Loucy (cell line): ENCODE data around the gene FRMD8.
"Not testable (repeated sequence)": the region's sequence is repeated elsewhere in the genome, so short reads cannot be mapped to it uniquely, and the experiment has no call there.

Experiments
- H2AFZ ChIP-seq: fragments of 200-600 bp; sonication (generic); 2 replicates; pipeline ENCODE4 v1.6.0; 2016; ENCODE audit warnings: antibody characterized with exemption, mild to moderate bottlenecking, low read length, moderate library complexity
- H3F3A ChIP-seq: fragments of 200-600 bp; 2 replicates; pipeline ENCODE4 v1.6.0; 2016; ENCODE audit warnings: antibody characterized with exemption, low read depth, mild to moderate bottlenecking
- H3K27me3 ChIP-seq: fragments of 200-600 bp; sonication (generic); 2 replicates; pipeline ENCODE4 v1.6.1; 2014; ENCODE audit warnings: low read length, mild to moderate bottlenecking; ENCODE audit not compliant: insufficient read depth, poor library complexity, severe bottlenecking
- H3K36me3 ChIP-seq: fragments of 200-600 bp; sonication (generic); 2 replicates; pipeline ENCODE4 v1.6.1; 2016; ENCODE audit warnings: low read length; ENCODE audit not compliant: insufficient read depth
- H3K4me1 ChIP-seq: fragments of 200-600 bp; sonication (generic); 2 replicates; pipeline ENCODE4 v1.5.1; 2014; ENCODE audit warnings: low read length, mild to moderate bottlenecking; ENCODE audit not compliant: insufficient read depth, poor library complexity, severe bottlenecking
- H3K4me2 ChIP-seq: fragments of 200-600 bp; sonication (generic); 2 replicates; pipeline ENCODE4 v1.6.0; 2014; ENCODE audit warnings: antibody characterized with exemption, low read length, low read depth, mild to moderate bottlenecking; ENCODE audit not compliant: poor library complexity, severe bottlenecking
- H3K4me3 ChIP-seq: fragments of 200-600 bp; sonication (generic); 2 replicates; pipeline ENCODE4 v1.5.1; 2014; ENCODE audit warnings: low read length, mild to moderate bottlenecking, mixed read lengths; ENCODE audit not compliant: poor library complexity, severe bottlenecking
- H3K79me2 ChIP-seq: fragments of 200-600 bp; sonication (generic); 2 replicates; pipeline ENCODE4 v1.6.1; 2014; ENCODE audit warnings: low read length; ENCODE audit not compliant: insufficient read depth
- H3K9ac ChIP-seq: fragments of 200-600 bp; sonication (generic); 2 replicates; pipeline ENCODE4 v1.6.0; 2014; ENCODE audit warnings: mild to moderate bottlenecking, low read depth, low read length, moderate library complexity; ENCODE audit not compliant: poor library complexity, severe bottlenecking
- H3K9me2 ChIP-seq: fragments of 200-600 bp; sonication (generic); replicated peaks from 2 replicates; pipeline ENCODE4 v1.6.1; 2016; ENCODE audit warnings: low read depth, low read length, mixed read lengths
- H3K9me3 ChIP-seq: fragments of 200-600 bp; sonication (generic); 2 replicates; pipeline ENCODE4 v1.6.1; 2014; ENCODE audit warnings: mild to moderate bottlenecking, antibody characterized with exemption, low read length, low read depth; ENCODE audit not compliant: insufficient read depth
- H4K20me1 ChIP-seq: fragments of 200-600 bp; sonication (generic); 2 replicates; pipeline ENCODE4 v1.6.0; 2014; ENCODE audit warnings: antibody characterized with exemption, low read length, mild to moderate bottlenecking; ENCODE audit not compliant: insufficient read depth, poor library complexity, severe bottlenecking
- EZH2phosphoT487 ChIP-seq: fragments of 200-600 bp; IDR thresholded peaks from 2 replicates; pipeline ENCODE4 v1.6.1; 2018; ENCODE audit warnings: antibody characterized with exemption, mild to moderate bottlenecking, moderate library complexity, borderline replicate concordance
- TF ChIP-seq, protein P1 (sequence below): fragments of 200-600 bp; sonication (generic); conservative IDR thresholded peaks from 2 replicates; pipeline ENCODE4 v1.5.1; 2014; ENCODE audit warnings: mild to moderate bottlenecking, antibody characterized with exemption, low read length

FRMD8 gene

DNA sequence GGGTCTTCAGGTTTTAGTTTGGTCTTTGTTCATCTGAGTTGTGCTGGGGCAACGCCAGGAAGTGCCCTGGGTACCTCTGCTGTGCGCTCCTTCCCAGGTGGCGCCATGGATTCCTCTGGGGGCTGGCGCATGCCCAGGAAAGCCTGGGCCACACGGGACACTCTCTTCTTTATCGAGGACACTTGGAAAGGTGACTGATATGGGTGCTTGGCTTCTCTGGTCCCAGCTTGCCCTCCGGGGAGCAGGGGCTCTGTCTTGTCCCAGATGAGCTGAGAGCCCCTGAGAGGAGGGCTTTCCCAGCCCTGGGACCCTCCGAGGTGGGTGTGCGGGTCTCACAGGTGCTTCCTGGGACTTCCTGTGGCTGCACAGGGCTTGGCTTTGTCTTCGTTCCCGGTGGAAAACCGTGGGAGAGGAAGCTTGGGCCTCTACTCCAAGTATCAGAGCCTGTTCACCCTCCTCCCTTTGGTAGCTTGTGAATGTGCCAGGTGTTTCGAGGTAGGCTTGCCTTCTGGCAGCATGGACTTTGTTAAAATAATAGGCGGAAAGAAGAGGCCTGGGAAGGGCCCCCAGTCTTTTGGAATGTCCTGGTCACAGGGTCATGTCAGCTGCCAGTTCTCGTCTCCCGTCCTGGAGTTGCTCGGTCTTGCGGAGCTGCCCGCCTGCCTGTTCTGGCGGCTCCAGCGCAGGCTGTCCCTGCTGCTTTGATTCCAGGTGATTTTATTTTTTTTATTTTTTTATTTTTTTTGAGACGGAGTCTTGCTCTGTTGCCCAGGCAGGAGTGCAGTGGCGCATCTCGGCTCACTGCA lies 26.0 kb downstream of the FRMD8 start:
- Histone ChIP-seq H3K27me3 (no peaks in the 10 kb centered on the region), H3K9me3 (no peaks in the 10 kb centered on the region), H3K4me1 (peaks cover 15% of the 10 kb centered on the region), H2AFZ (no peak overlapping the region), H3K36me3 (peaks cover 37% of the 10 kb centered on the region; the same call in 1 of the 2 replicates), H4K20me1 (no peaks in the 10 kb centered on the region), H3K9me2 (no peaks in the 10 kb centered on the region), H3K4me3 (no peak overlapping the region), H3F3A (no peaks in the 10 kb centered on the region), H3K4me2 (no peak overlapping the region), H3K9ac (no peak overlapping the region), H3K79me2 (peaks cover 11% of the 10 kb centered on the region)
- no peak for TF ChIP-seq EZH2phosphoT487
- TF ChIP-seq, protein P1, sequence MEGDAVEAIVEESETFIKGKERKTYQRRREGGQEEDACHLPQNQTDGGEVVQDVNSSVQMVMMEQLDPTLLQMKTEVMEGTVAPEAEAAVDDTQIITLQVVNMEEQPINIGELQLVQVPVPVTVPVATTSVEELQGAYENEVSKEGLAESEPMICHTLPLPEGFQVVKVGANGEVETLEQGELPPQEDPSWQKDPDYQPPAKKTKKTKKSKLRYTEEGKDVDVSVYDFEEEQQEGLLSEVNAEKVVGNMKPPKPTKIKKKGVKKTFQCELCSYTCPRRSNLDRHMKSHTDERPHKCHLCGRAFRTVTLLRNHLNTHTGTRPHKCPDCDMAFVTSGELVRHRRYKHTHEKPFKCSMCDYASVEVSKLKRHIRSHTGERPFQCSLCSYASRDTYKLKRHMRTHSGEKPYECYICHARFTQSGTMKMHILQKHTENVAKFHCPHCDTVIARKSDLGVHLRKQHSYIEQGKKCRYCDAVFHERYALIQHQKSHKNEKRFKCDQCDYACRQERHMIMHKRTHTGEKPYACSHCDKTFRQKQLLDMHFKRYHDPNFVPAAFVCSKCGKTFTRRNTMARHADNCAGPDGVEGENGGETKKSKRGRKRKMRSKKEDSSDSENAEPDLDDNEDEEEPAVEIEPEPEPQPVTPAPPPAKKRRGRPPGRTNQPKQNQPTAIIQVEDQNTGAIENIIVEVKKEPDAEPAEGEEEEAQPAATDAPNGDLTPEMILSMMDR, result no peak

DNA sequence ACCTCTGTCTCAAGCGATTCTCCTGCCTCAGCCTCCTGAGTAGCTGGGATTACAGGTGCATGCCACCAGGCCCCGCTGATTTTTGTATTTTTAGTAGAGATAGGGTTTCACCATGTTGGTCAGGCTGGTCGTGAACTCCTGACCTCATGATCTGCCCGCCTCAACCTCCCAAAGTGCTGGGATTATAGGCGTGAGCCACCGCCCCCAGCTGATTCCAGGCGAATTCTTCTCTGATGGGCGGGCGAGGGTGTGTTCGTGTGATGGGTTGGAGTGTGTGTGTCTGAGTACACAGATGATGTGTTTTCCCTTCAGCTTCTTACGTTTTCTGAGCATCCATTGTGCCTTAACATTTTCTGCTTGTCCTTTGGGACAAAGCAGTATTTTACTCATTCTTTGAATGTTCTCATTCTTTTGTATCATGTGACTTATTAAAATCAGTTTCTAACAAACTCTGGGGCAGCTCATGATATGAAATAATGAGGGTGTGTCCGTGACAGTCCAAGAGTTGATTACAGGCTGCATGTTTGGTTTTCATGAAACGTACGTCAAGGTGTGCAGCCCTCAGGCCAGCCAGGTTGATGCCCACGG lies 26.7 kb downstream of the FRMD8 start:
- peaks cover 22% of the 10 kb centered on the region for H3K4me1 ChIP-seq
- H3K36me3 ChIP-seq, result peaks cover 36% of the 10 kb centered on the region; the same call in 1 of the 2 replicates
- not testable (repeated sequence) for H3K4me3 ChIP-seq, H3K9me2 ChIP-seq, H3K4me2 ChIP-seq, H3F3A ChIP-seq, H2AFZ ChIP-seq, H4K20me1 ChIP-seq, H3K9ac ChIP-seq, H3K9me3 ChIP-seq, H3K27me3 ChIP-seq
- H3K79me2 ChIP-seq, result peaks cover 18% of the 10 kb centered on the region

DNA sequence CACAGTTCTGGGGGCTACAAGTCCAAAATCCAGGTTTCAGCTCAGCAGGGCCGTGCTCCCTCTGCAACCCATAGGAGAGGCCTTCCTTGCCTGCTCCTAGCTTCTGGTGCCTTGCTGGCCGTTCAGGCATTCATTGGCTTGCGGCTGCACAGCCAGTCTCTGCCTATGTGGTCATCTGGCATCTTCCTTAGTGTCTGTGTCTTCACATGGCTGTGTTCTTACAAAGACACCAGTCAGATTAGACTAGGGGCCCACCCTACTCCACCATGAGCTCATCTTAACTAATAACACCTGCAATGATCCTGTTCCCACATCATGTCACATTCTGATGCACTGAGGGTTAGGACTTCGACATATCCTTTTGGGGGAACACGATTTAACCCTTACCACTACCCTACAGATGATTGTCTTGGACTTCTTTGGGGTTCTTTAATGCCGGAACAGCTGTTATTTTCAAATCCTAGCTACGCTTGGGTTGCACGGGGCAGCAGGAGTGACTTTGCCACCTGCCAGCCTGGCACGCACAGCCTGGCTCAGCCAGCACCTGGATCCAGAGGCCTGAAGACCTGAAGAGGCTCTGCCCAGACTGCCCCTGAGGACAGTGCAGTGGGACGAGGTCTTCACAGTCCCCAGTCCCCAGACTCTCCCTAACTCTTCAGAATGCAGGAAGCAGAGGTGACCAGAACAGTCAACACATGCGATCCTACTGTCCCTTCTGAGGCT lies 28.5 kb downstream of the FRMD8 start:
- Histone ChIP-seq H3K79me2 (peaks cover 21% of the 10 kb centered on the region), H2AFZ (no peak overlapping the region), H3K4me2 (no peak overlapping the region)

More for the DNA sequence above, 28.5 kb downstream of the FRMD8 start:
- Histone ChIP-seq H3K4me3 (no peak overlapping the region), H3F3A (peaks cover 4% of the 10 kb centered on the region), H3K36me3 (peaks cover 19% of the 10 kb centered on the region; the same call in 1 of the 2 replicates), H3K9me2 (no peaks in the 10 kb centered on the region), H4K20me1 (no peaks in the 10 kb centered on the region), H3K9me3 (no peaks in the 10 kb centered on the region), H3K27me3 (no peaks in the 10 kb centered on the region), H3K4me1 (peaks cover 37% of the 10 kb centered on the region), H3K9ac (no peak overlapping the region)
- no peak for TF ChIP-seq EZH2phosphoT487
- TF ChIP-seq, protein P1, result no peak
